BLaER1 treated with 17β-estradiol and CSF1 and Interleukin-3, amounts not matched to agents 10 nM and 100 nM (cell line): Measurements from ENCODE around the gene OR6B1.

Source experiments
- H3K27ac ChIP-seq, 11 experiments: shearing (Covaris generic); formaldehyde crosslinking; 2 replicates each; pipeline ENCODE4 v1.8.1; 2022
- H3K27me3 ChIP-seq, 11 experiments: shearing (Covaris generic); formaldehyde crosslinking; 2 replicates each; pipeline ENCODE4 v1.8.1; 2022
- H3K36me3 ChIP-seq, 11 experiments: shearing (Covaris generic); formaldehyde crosslinking; 2 replicates each; pipeline ENCODE4 v1.8.1; 2022
- H3K4me1 ChIP-seq, 10 experiments: shearing (Covaris generic); formaldehyde crosslinking; 2 replicates each; pipeline ENCODE4 v1.8.1; 2022
- H3K4me2 ChIP-seq, 11 experiments: shearing (Covaris generic); formaldehyde crosslinking; 2 replicates each; pipeline ENCODE4 v1.8.1; 2022
- H3K4me3 ChIP-seq, 10 experiments: shearing (Covaris generic); formaldehyde crosslinking; 2 replicates each; pipeline ENCODE4 v1.8.1; 2022
- H3K9ac ChIP-seq, 11 experiments: shearing (Covaris generic); formaldehyde crosslinking; 2 replicates each; pipeline ENCODE4 v1.8.1; 2022
- H3K9me3 ChIP-seq, 11 experiments: shearing (Covaris generic); formaldehyde crosslinking; replicated peaks in 1 of 11; 2 replicates each; pipeline ENCODE4 v1.8.1; 2022
- H4K20me1 ChIP-seq, 11 experiments: shearing (Covaris generic); formaldehyde crosslinking; 2 replicates each; pipeline ENCODE4 v1.8.1; 2022
- Cebpa-rat ChIP-seq, 11 experiments: shearing (Covaris generic); IDR thresholded peaks; 2 replicates each; pipeline ENCODE4 v1.8.1; 2022

Gene OR6B1

DNA sequence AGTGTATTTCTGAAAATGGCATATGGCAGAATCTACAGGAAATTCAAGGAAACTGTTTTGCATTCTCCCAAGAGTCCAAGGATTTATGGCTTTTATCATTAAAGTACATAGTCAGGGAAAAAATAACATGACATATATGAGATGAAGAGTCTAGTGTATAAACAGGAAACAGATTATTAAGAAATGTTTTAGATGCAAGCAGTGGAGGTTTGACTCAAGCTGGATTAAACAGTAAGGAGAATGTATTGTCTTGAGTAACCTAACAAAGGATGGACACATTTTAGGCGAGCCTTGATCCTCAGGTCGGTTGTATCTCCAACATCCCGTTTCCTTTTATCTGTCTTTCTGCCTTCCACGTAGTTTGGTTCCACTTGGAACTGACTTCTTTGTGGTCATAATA lies 17.9 kb downstream of the OR6B1 start:
- H3K36me3 ChIP-seq, result no peaks in the 10 kb centered on the region

GRCh38 chr7:144019457-144019856 lies 19.3 kb downstream of the OR6B1 start:
- Histone ChIP-seq H3K4me3 (no peak overlapping the region), H4K20me1 (no peaks in the 10 kb centered on the region), H3K9me3 (peaks cover 0 to 9% (median 0%) of the 10 kb centered on the region in 11 experiments; a peak in 2 of 22 replicates), H3K4me1 (no peaks in the 10 kb centered on the region), H3K36me3 (no peaks in the 10 kb centered on the region), H3K27ac (no peak overlapping the region), H3K27me3 (no peaks in the 10 kb centered on the region), H3K4me2 (no peak overlapping the region), H3K9ac (no peak overlapping the region)
- no peak for TF ChIP-seq Cebpa-rat (IDR thresholded peaks at IDR 0.05)

More for the DNA sequence above, 17.9 kb downstream of the OR6B1 start:
- Histone ChIP-seq H4K20me1 (no peaks in the 10 kb centered on the region), H3K27ac (no peak overlapping the region), H3K4me2 (no peak overlapping the region), H3K4me3 (no peak overlapping the region), H3K27me3 (no peaks in the 10 kb centered on the region), H3K9me3 (peaks cover 0 to 9% (median 0%) of the 10 kb centered on the region in 11 experiments; a peak in 2 of 22 replicates), H3K4me1 (no peaks in the 10 kb centered on the region), H3K9ac (no peak overlapping the region)
- no peak for TF ChIP-seq Cebpa-rat (IDR thresholded peaks at IDR 0.05)

DNA sequence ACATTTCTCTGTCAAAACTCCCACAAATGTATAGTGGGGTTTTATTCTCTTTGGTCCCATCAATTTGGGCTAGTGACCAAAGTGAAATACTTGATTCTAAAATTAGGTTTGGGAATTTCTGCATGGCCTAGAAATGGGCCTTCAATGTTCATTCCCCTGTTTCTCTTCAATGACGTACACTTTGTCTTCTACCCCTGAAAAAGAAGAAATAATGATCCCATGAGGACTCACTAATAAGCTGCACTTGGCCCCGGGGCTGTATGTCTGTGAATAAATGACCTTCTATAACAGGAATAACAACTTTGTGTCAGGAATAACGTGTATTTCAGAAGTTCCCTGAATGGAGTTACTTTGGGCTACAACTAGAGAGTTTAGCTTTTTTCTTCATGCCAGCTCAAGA lies 20.2 kb downstream of the OR6B1 start:
- no peak overlapping the region for H3K4me2 ChIP-seq
- no peak overlapping the region for H3K9ac ChIP-seq
- H3K4me3 ChIP-seq, result no peak overlapping the region
- H3K4me1 ChIP-seq, result no peaks in the 10 kb centered on the region
- H3K27ac ChIP-seq, result no peak overlapping the region
- H3K36me3 ChIP-seq, result no peaks in the 10 kb centered on the region
- no peaks in the 10 kb centered on the region for H3K27me3 ChIP-seq
- H4K20me1 ChIP-seq, result no peaks in the 10 kb centered on the region
- H3K9me3 ChIP-seq, result peaks cover 0 to 9% (median 0%) of the 10 kb centered on the region in 11 experiments; a peak in 1 of 22 replicates
- no peak for TF ChIP-seq Cebpa-rat (IDR thresholded peaks at IDR 0.05)

GRCh38 chr7:144022169-144022568 lies 22.0 kb downstream of the OR6B1 start:
- H4K20me1 ChIP-seq, result no peaks in the 10 kb centered on the region
- H3K9ac ChIP-seq, result no peak overlapping the region
- H3K27me3 ChIP-seq, result no peaks in the 10 kb centered on the region
- H3K4me1 ChIP-seq, result no peaks in the 10 kb centered on the region
- H3K4me3 ChIP-seq, result no peak overlapping the region
- no peaks in the 10 kb centered on the region for H3K36me3 ChIP-seq
- TF ChIP-seq Cebpa-rat (IDR thresholded peaks at IDR 0.05), result no peak
- no peak overlapping the region for H3K4me2 ChIP-seq
- peaks cover 0 to 6% (median 0%) of the 10 kb centered on the region in 11 experiments; a peak in 1 of 22 replicates for H3K9me3 ChIP-seq
- no peak overlapping the region for H3K27ac ChIP-seq

- H3K27ac ChIP-seq, result no peak overlapping the region
- H3K4me3 ChIP-seq, result no peak overlapping the region
- no peak for TF ChIP-seq Cebpa-rat (IDR thresholded peaks at IDR 0.05)
- no peaks in the 10 kb centered on the region for H3K4me1 ChIP-seq
- H3K27me3 ChIP-seq, result no peaks in the 10 kb centered on the region
- H3K36me3 ChIP-seq, result no peaks in the 10 kb centered on the region
- no peak overlapping the region for H3K4me2 ChIP-seq
- no peaks in the 10 kb centered on the region for H4K20me1 ChIP-seq
- H3K9me3 ChIP-seq, result peaks cover 0 to 6% (median 0%) of the 10 kb centered on the region in 11 experiments; a peak in 1 of 22 replicates
- H3K9ac ChIP-seq, result no peak overlapping the region
These were observed 23.2 kb downstream of the OR6B1 start for GRCh38 chr7:144023171-144023827.

GRCh38 chr7:144024213-144024612 lies 24.1 kb downstream of the OR6B1 start:
- H3K4me1 ChIP-seq, result no peaks in the 10 kb centered on the region
- no peak overlapping the region for H3K4me2 ChIP-seq
- no peaks in the 10 kb centered on the region for H3K36me3 ChIP-seq
- H3K9me3 ChIP-seq, result no peaks in the 10 kb centered on the region
- no peak overlapping the region; a peak in 1 of 22 replicates for H3K27ac ChIP-seq
- no peaks in the 10 kb centered on the region for H3K27me3 ChIP-seq
- H3K9ac ChIP-seq, result no peak overlapping the region
- no peak overlapping the region for H3K4me3 ChIP-seq
- no peaks in the 10 kb centered on the region for H4K20me1 ChIP-seq
- no peak for TF ChIP-seq Cebpa-rat (IDR thresholded peaks at IDR 0.05)

DNA sequence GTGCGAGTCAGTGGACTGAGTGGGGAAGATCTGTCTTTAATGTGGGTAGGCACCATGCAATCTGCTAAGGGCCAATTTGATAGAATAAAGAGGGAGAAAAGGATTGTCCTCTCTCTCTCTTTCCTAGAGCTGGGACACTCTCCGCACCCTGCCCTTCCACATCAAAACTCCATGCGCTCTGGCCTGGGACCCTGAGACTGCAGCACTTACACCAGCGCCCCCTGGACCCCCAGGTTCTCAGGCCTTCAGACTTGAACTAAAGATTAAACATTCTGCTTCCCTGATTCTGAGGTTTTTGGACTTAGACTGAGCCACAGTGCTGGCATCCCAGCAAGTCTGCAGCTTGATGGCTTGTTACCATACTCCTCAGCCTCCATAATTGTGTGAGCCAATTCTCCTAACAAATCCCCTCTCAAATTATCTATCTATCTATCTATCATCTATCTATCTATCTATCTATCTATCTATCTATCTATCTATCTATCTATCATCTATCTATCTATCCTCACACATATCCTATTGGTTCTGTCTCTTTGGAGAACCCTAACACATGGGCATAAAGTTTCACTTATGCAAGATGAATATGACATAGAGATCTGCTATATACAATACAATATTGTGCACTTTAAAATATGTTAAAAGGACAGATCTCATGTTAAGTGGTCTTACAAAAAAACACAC lies 26.2 kb downstream of the OR6B1 start:
- no peak for TF ChIP-seq Cebpa-rat (IDR thresholded peaks at IDR 0.05)
- Histone ChIP-seq H3K4me1 (peaks cover 0 to 9% (median 0%) of the 10 kb centered on the region in 10 experiments; a peak in 6 of 20 replicates), H3K27ac (no peak overlapping the region)

DNA sequence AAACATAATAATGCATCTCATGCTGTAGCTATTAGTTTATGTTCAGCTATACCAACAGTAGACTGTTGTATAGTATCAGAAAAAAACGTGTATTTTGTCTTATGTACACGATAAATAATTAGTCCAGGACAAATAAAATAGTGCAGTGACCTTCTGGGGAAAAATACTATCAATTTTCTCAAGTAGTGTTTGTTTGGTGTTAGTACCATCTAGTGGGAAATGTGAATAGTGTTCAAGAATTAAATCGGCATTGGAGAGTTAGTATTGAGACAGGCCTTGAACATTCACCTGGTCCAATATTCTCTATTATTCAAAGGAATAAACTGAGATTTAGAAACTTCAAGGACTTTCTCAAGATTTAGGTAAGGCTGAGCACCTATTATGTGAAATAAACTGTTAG lies 26.9 kb downstream of the OR6B1 start:
- Histone ChIP-seq H3K9ac (no peak overlapping the region), H3K4me2 (no peak overlapping the region), H3K4me3 (no peak overlapping the region), H3K4me1 (peaks cover 0 to 9% (median 0%) of the 10 kb centered on the region in 10 experiments; a peak in 6 of 20 replicates), H3K9me3 (no peaks in the 10 kb centered on the region), H3K36me3 (no peaks in the 10 kb centered on the region), H4K20me1 (no peaks in the 10 kb centered on the region), H3K27me3 (no peaks in the 10 kb centered on the region), H3K27ac (no peak overlapping the region)
- TF ChIP-seq Cebpa-rat (IDR thresholded peaks at IDR 0.05), result no peak

More for the DNA sequence above, 26.2 kb downstream of the OR6B1 start:
- Histone ChIP-seq H3K4me2 (no peak overlapping the region), H3K9me3 (no peaks in the 10 kb centered on the region), H3K36me3 (no peaks in the 10 kb centered on the region), H3K27me3 (no peaks in the 10 kb centered on the region), H3K4me3 (no peak overlapping the region), H4K20me1 (no peaks in the 10 kb centered on the region), H3K9ac (no peak overlapping the region)

DNA sequence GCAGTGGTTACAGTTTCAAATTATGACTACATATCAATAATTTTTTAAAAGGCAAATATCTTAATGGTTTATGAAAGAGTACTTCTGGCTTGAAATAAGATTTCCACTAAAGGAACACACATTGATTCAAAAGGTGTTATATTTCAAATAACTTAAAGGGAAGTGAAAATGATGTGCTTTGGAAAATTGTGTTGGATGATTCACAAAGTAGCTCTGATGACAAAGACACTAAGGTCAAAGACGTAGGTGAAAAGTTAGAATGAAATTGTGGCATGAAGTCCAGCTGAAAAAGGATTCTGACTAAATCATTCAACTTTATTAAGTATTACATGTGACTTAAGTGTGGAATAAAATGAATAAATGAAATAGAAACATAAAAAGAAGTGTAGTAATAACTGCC lies 27.9 kb downstream of the OR6B1 start:
- no peaks in the 10 kb centered on the region for H3K36me3 ChIP-seq
- no peak overlapping the region for H3K9ac ChIP-seq
- H4K20me1 ChIP-seq, result no peaks in the 10 kb centered on the region
- no peak overlapping the region for H3K4me3 ChIP-seq
- TF ChIP-seq Cebpa-rat (IDR thresholded peaks at IDR 0.05), result no peak
- H3K9me3 ChIP-seq, result no peaks in the 10 kb centered on the region
- peaks cover 0 to 9% (median 0%) of the 10 kb centered on the region in 10 experiments; a peak in 6 of 20 replicates for H3K4me1 ChIP-seq
- H3K27ac ChIP-seq, result no peak overlapping the region
- H3K4me2 ChIP-seq, result no peak overlapping the region
- H3K27me3 ChIP-seq, result no peaks in the 10 kb centered on the region

DNA sequence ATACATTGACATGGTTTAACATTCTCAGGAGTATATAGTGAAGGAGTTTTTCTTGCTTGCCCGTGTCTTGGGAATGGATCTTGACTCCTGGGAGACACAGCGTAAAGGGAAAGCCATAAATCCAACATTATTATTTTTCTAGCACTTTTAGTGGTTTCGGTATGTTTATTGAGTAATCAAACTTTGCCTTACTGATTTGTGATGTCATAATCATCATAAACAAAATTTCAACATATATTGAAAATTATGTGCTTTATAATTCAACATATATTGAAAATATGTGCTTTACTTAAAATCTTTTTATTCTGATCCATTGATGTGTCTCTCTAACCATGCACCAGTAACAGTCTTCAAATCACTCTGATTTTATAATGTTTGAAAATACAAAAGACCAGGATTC lies 28.4 kb downstream of the OR6B1 start:
- peaks cover 0 to 9% (median 0%) of the 10 kb centered on the region in 10 experiments; a peak in 6 of 20 replicates for H3K4me1 ChIP-seq
- H3K27ac ChIP-seq, result no peak overlapping the region
- H3K4me2 ChIP-seq, result no peak overlapping the region
- no peaks in the 10 kb centered on the region for H3K36me3 ChIP-seq
- no peaks in the 10 kb centered on the region for H3K9me3 ChIP-seq
- H4K20me1 ChIP-seq, result no peaks in the 10 kb centered on the region
- no peak overlapping the region for H3K9ac ChIP-seq
- H3K4me3 ChIP-seq, result no peak overlapping the region
- no peak for TF ChIP-seq Cebpa-rat (IDR thresholded peaks at IDR 0.05)
- no peaks in the 10 kb centered on the region for H3K27me3 ChIP-seq
